K562 (cell line): ENCODE results near the gene MGAT1. TPM values are rescaled to one million over a fixed set of nuclear protein-coding genes. Genes with fewer than 3 reads are reported as not detected.

Experiments
- CBFA2T3 ChIP-seq: fragments of 450-650 bp; IDR thresholded peaks from 2 replicates; pipeline ENCODE4 v1.6.1; 2017
- CHD4 ChIP-seq: fragments of 200-600 bp; sonication (generic); IDR thresholded peaks from 3 replicates; pipeline ENCODE4 v1.6.1; 2012; ENCODE audit warnings: low read depth, mild to moderate bottlenecking, mixed read lengths, low read length, inconsistent platforms; ENCODE audit not compliant: insufficient read depth, insufficient replicate concordance, poor library complexity, severe bottlenecking
- CTBP1 ChIP-seq: fragments of 450-650 bp; IDR thresholded peaks from 2 replicates; pipeline ENCODE4 v1.6.1; 2016; ENCODE audit warnings: borderline replicate concordance
- CXXC5 ChIP-seq: fragments of 250-450 bp; sonication (Bioruptor Pico); IDR thresholded peaks from 2 replicates; pipeline ENCODE4 v1.8.0; 2022; ENCODE audit warnings: inconsistent platforms, mild to moderate bottlenecking, moderate library complexity
- GTF2A2 ChIP-seq: IDR thresholded peaks from 2 replicates; pipeline ENCODE4 v1.6.1; 2016; ENCODE audit warnings: mild to moderate bottlenecking, missing genetic modification characterization, missing compliant biosample characterization
- NFE2 ChIP-seq: IDR thresholded peaks from 2 replicates; pipeline ENCODE4 v1.6.1; 2014; ENCODE audit warnings: antibody characterized with exemption, low read depth
- NR1H2 ChIP-seq: sonication (generic); formaldehyde crosslinking; IDR thresholded peaks from 2 replicates; pipeline ENCODE4 v1.4.0; 2020; ENCODE audit warnings: mild to moderate bottlenecking, missing genetic modification reagents
- RAD21 ChIP-seq, 2 experiments: fragments of 250-450 bp in 1 of 2; fragments of 450-650 bp in 1 of 2; sonication (Bioruptor Pico) in 1 of 2; formaldehyde crosslinking in 1 of 2; IDR thresholded peaks in 1 of 2; conservative IDR thresholded peaks in 1 of 2; 2 replicates each; pipeline versions ENCODE4 v1.4.0 to v1.8.0; 2020 to 2022; ENCODE audit warnings: mild to moderate bottlenecking in 2 of 2, moderate library complexity in 1 of 2
- SETDB1 ChIP-seq: IDR thresholded peaks from one replicate; pipeline ENCODE4 v1.6.1; 2012; ENCODE audit warnings: low read length, control low read depth, inconsistent platforms
- SNIP1 ChIP-seq: fragments of 450-650 bp; IDR thresholded peaks from 2 replicates; pipeline ENCODE4 v1.7.1; 2017; ENCODE audit warnings: low read depth, mild to moderate bottlenecking
- SNRNP70 ChIP-seq: fragments of 200-400 bp; formaldehyde crosslinking; optimal IDR thresholded peaks from 2 replicates; pipeline ENCODE3; 2017; ENCODE audit warnings: low read depth, low read length
- SREBF1 ChIP-seq: fragments of 150-350 bp; IDR thresholded peaks from 2 replicates; pipeline ENCODE4 v1.6.1; 2014; ENCODE audit warnings: antibody characterized with exemption, low read depth, low read length, borderline replicate concordance
- TCFL5 ChIP-seq: fragments of 250-450 bp; sonication (Bioruptor Pico); conservative IDR thresholded peaks from 2 replicates; pipeline ENCODE4 v1.6.1; 2021; ENCODE audit warnings: mild to moderate bottlenecking, moderate library complexity, matching md5 sums
- ZNF232 ChIP-seq: sonication (generic); formaldehyde crosslinking; IDR thresholded peaks from 2 replicates; pipeline ENCODE4 v1.8.0; 2022; ENCODE audit warnings: mild to moderate bottlenecking, missing genetic modification reagents
- ZNF316 ChIP-seq: fragments of 450-650 bp; IDR thresholded peaks from 2 replicates; pipeline ENCODE4 v1.6.1; 2016
- ZNF384 ChIP-seq: IDR thresholded peaks from 2 replicates; pipeline ENCODE4 v1.6.1; 2012; ENCODE audit warnings: low read depth, low read length, improper control_type of control experiment
- polyA plus RNA-seq, 8 experiments: library from polyadenylated mRNA; depleted of rRNA in 4 of 8; stranded (reverse) in 5 of 8; unstranded in 3 of 8; fragments of >200 nt; fragmentation: Nextera tagmentation in 2 of 8; fragmentation: Illumina TruSeq in 1 of 8; extraction: Ambion mirVana in 2 of 8; extraction: Trizol in 1 of 8; gene quantifications; 2 replicates each; pipeline versions ENCODE4 v1.2.1 to v1.2.3, GENCODE V29; 2011 to 2014; ENCODE audit warnings: inconsistent platforms in 1 of 8, missing spikeins in 1 of 8
- total RNA-seq, 7 experiments: library from RNA; depleted of rRNA in 6 of 7; stranded (reverse); fragments of >200 nt in 6 of 7; fragmentation: Illumina TruSeq in 2 of 7; extraction: Trizol in 2 of 7; gene quantifications; 2 replicates each; pipeline versions ENCODE4 v1.2.1 to v1.2.3, GENCODE V29; 2011 to 2021; ENCODE audit warnings: low replicate concordance in 1 of 7
- TF ChIP-seq, protein P1 (sequence below): fragments of 450-650 bp; IDR thresholded peaks from 2 replicates; pipeline ENCODE4 v1.6.1; 2016; ENCODE audit warnings: borderline replicate concordance
- TF ChIP-seq, protein P2 (sequence below): fragments of 450-650 bp; formaldehyde crosslinking; IDR thresholded peaks from 2 replicates; pipeline ENCODE4 v1.4.0; 2022; ENCODE audit warnings: missing genetic modification characterization
- TF ChIP-seq, protein P3 (sequence below): fragments of 450-650 bp; formaldehyde crosslinking; IDR thresholded peaks from 2 replicates; pipeline ENCODE4 v1.4.0; 2020; ENCODE audit warnings: mild to moderate bottlenecking, moderate library complexity
- TF ChIP-seq, protein P4 (sequence below), 3 experiments: fragments of 200-800 bp in 1 of 3; fragments of 250-450 bp in 1 of 3; fragments of 450-650 bp in 1 of 3; sonication (Bioruptor Pico) in 1 of 3; sonication (Bioruptor generic) in 1 of 3; formaldehyde crosslinking in 1 of 3; IDR thresholded peaks; 2 replicates each; pipeline versions ENCODE4 v1.6.1 to v1.8.0; 2016 to 2022; ENCODE audit warnings: mild to moderate bottlenecking in 2 of 3, missing genetic modification characterization in 2 of 3, missing compliant biosample characterization in 1 of 3, moderate library complexity in 1 of 3

MGAT1 gene
- total and polyA plus RNA-seq, 9 of the 15 experiments (the other 6 are each of a cell fraction or from before 2014, with no cell fraction given) = 3.9 to 82.7 (median 44.5) TPM

DNA sequence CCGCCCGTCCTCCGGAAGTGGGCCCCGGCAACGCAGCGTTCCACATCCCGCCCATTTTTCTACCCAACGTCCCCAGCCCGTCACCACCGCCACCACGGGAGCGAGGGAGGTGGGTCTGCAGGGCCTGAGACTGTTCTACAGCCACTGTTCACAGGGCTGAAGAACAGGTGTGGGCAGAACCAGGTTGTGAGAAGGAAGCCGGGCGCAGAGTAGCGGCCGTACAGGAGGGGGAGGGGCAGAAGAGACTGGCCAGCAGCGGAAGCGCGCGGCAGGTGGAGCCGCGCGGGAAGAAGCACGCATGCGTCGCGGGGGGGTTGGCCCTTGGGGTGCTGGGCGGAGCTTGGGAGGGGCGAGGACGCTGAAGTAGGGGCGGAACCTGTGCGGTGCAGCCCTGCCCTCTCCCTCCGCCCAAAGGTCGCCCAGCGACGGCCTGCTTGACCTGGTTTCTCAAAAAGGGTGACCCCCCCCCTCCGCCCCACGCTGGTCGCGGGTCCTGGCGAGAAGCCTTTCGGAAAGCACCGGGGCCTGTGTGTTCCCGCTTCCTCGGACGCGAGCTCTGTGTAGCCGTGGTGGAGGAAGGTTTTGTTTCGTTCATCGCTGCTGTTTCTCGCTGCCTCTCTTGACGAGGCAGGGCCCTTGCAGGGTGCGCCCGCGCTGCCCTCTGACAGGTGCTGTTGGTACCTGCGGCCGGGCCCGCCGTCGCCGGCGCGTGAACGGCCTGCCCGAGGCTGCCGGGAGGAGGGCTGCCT, 7.8 kb upstream of the MGAT1 start (continued):
- TF ChIP-seq TCFL5 = no peak
- no peak for TF ChIP-seq SREBF1
- no peak; the same call in 1 of the 2 replicates for TF ChIP-seq ZNF232 (CRISPR knock-in tag)
- TF ChIP-seq RAD21 (CRISPR knock-in tag; conservative IDR thresholded peaks at IDR 0.05 in 1 of 2, IDR thresholded peaks at IDR 0.05 in 1 of 2) = 0 out of 4 replicates have a peak, but pooled peaks of 1 of the 2 experiments have one; percentile 12
- TF ChIP-seq NR1H2 (CRISPR knock-in tag) = no peak
- no peak for TF ChIP-seq SETDB1
- TF ChIP-seq, protein P1, sequence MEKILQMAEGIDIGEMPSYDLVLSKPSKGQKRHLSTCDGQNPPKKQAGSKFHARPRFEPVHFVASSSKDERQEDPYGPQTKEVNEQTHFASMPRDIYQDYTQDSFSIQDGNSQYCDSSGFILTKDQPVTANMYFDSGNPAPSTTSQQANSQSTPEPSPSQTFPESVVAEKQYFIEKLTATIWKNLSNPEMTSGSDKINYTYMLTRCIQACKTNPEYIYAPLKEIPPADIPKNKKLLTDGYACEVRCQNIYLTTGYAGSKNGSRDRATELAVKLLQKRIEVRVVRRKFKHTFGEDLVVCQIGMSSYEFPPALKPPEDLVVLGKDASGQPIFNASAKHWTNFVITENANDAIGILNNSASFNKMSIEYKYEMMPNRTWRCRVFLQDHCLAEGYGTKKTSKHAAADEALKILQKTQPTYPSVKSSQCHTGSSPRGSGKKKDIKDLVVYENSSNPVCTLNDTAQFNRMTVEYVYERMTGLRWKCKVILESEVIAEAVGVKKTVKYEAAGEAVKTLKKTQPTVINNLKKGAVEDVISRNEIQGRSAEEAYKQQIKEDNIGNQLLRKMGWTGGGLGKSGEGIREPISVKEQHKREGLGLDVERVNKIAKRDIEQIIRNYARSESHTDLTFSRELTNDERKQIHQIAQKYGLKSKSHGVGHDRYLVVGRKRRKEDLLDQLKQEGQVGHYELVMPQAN = peak; percentile 61; the same call in 1 of the 2 replicates
- TF ChIP-seq CTBP1 = peak; percentile 74
- TF ChIP-seq, protein P2, sequence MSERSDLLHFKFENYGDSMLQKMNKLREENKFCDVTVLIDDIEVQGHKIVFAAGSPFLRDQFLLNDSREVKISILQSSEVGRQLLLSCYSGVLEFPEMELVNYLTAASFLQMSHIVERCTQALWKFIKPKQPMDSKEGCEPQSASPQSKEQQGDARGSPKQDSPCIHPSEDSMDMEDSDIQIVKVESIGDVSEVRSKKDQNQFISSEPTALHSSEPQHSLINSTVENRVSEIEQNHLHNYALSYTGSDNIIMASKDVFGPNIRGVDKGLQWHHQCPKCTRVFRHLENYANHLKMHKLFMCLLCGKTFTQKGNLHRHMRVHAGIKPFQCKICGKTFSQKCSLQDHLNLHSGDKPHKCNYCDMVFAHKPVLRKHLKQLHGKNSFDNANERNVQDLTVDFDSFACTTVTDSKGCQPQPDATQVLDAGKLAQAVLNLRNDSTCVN = peak; percentile 83; the same call in 1 of the 2 replicates
- TF ChIP-seq ZNF316 = no peak
- no peak for TF ChIP-seq SNRNP70
- TF ChIP-seq, protein P3, sequence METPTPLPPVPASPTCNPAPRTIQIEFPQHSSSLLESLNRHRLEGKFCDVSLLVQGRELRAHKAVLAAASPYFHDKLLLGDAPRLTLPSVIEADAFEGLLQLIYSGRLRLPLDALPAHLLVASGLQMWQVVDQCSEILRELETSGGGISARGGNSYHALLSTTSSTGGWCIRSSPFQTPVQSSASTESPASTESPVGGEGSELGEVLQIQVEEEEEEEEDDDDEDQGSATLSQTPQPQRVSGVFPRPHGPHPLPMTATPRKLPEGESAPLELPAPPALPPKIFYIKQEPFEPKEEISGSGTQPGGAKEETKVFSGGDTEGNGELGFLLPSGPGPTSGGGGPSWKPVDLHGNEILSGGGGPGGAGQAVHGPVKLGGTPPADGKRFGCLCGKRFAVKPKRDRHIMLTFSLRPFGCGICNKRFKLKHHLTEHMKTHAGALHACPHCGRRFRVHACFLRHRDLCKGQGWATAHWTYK (CRISPR knock-in tag) = peak; percentile 91; the same call in 1 of the 2 replicates
- no peak for TF ChIP-seq SNIP1
- TF ChIP-seq, protein P4, sequence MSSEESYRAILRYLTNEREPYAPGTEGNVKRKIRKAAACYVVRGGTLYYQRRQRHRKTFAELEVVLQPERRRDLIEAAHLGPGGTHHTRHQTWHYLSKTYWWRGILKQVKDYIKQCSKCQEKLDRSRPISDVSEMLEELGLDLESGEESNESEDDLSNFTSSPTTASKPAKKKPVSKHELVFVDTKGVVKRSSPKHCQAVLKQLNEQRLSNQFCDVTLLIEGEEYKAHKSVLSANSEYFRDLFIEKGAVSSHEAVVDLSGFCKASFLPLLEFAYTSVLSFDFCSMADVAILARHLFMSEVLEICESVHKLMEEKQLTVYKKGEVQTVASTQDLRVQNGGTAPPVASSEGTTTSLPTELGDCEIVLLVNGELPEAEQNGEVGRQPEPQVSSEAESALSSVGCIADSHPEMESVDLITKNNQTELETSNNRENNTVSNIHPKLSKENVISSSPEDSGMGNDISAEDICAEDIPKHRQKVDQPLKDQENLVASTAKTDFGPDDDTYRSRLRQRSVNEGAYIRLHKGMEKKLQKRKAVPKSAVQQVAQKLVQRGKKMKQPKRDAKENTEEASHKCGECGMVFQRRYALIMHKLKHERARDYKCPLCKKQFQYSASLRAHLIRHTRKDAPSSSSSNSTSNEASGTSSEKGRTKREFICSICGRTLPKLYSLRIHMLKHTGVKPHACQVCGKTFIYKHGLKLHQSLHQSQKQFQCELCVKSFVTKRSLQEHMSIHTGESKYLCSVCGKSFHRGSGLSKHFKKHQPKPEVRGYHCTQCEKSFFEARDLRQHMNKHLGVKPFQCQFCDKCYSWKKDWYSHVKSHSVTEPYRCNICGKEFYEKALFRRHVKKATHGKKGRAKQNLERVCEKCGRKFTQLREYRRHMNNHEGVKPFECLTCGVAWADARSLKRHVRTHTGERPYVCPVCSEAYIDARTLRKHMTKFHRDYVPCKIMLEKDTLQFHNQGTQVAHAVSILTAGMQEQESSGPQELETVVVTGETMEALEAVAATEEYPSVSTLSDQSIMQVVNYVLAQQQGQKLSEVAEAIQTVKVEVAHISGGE (CRISPR knock-in tag; IDR thresholded peaks at IDR 0.05) = peak in 2 of 3 experiments; percentile 56 to 90; a peak in 4 of 6 replicates
- TF ChIP-seq GTF2A2 (tag) = no peak
- no peak for TF ChIP-seq CBFA2T3
- TF ChIP-seq CHD4 = peak; percentile 42
- TF ChIP-seq ZNF384 = 0 out of 2 replicates have a peak, but pooled peaks have one; percentile 29
- peak; percentile 94 for TF ChIP-seq CXXC5
- TF ChIP-seq NFE2 = no peak
